ENCODE results near the gene S100A10. TPM values are rescaled to one million over a fixed set of nuclear protein-coding genes. Genes with fewer than 3 reads are reported as not detected.

S100A10 gene
- total RNA-seq, 1 experiment from 2014 or later: 160 TPM

DNA sequence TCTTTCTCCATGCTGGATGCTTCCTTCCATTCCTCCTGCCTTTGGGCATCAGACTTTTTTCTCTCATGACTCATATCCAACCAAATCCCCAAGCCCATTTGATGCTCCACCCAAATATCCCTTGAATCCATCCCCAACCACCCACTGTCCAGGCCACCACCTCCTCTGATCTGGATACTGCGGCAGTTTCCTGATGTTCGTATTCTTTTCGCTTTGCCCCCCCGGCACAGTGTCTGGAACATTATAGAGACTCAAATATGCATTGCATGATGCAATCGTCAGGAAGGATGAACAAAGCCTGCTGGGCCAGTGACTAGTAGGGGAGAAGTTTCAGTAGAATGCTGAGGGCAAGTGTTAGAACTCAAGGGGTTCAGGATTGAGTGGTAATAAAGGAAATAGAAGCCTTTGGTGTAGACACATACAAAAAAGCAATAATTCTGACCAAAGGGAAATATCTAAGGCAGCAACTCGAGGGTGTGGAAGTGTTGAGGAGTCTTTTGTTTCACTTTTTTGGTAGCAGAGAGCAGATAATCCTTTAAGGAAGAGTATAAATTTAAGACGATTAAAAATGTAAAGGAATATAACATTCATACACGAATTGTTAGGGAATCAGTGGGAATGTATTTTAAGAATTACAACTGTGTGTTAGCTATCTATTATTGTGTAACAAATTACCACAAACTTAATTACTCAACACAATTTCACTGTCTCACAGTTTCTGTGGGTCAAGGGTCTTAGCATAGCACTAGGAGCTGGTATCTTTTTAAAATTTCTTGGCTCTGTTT is 35.7 kb upstream of the S100A10 start:
- Histone ChIP-seq H2BK120ac (ENCODE audit: low read depth, low read length, poor library complexity, severe bottlenecking) (no peak overlapping the region), H3K14ac (ENCODE audit: insufficient read depth, low read length) (no peak overlapping the region), H3K79me2 (ENCODE audit: insufficient read depth, low read length) (no peaks in the 10 kb centered on the region), H2AFZ (ENCODE audit: low read length) (no peak overlapping the region), H3K9ac (ENCODE audit: extremely low read depth, insufficient read length, low read length) (no peak overlapping the region), H3T11ph (ENCODE audit: low read length) (no peak overlapping the region), H2BK5ac (ENCODE audit: insufficient read length, low read length) (no peak overlapping the region), H3K23me2 (ENCODE audit: insufficient read length, low read depth, low read length, poor library complexity, severe bottlenecking) (no peaks in the 10 kb centered on the region), H3K56ac (ENCODE audit: insufficient read length, low read depth, low read length) (no peak overlapping the region), H2BK20ac (ENCODE audit: low read depth, low read length, poor library complexity, severe bottlenecking) (no peak overlapping the region), H4K5ac (ENCODE audit: insufficient read length, low read depth, low read length) (no peak overlapping the region), H3K79me1 (ENCODE audit: insufficient read depth, low read depth, low read length, poor library complexity, severe bottlenecking) (no peaks in the 10 kb centered on the region), H3K9me3 (ENCODE audit: control insufficient read depth, low read depth, low read length) (no peaks in the 10 kb centered on the region), H3K27ac (ENCODE audit: insufficient read length, low read depth, low read length) (no peak overlapping the region), H4K91ac (ENCODE audit: insufficient read length, low read depth, low read length) (no peak overlapping the region), H4K8ac (replicated peaks; ENCODE audit: insufficient read length, low read depth, low read length) (no peak overlapping the region), H3K4me1 (ENCODE audit: insufficient read depth, low read length) (no peaks in the 10 kb centered on the region), H2AK5ac (ENCODE audit: insufficient read length, low read length) (no peak overlapping the region), H3K4ac (ENCODE audit: low read depth, low read length) (no peak overlapping the region), H2BK15ac (ENCODE audit: low read depth, low read length) (no peak overlapping the region), H3K23ac (ENCODE audit: insufficient read length, low read depth, low read length) (no peak overlapping the region), H3K4me2 (ENCODE audit: insufficient read depth, insufficient read length, low read length) (no peak overlapping the region), H2BK12ac (ENCODE audit: insufficient read length, low read depth, low read length) (no peak overlapping the region), H3K18ac (ENCODE audit: insufficient read length, low read depth, low read length) (no peak overlapping the region), H3K27me3 (ENCODE audit: insufficient read depth, low read length) (no peaks in the 10 kb centered on the region), H4K20me1 (ENCODE audit: control insufficient read depth, insufficient read depth, insufficient read length) (no peaks in the 10 kb centered on the region)
- Mint-ChIP-seq H3K36me3 (ENCODE audit: insufficient read depth in 1 of 3, low read depth in 3 of 3) (peaks cover 4 to 29% (median 6%) of the 10 kb centered on the region in 3 experiments; a peak in 6 of 7 replicates), H3K4me3 (no peak overlapping the region; a peak in 1 of 5 replicates), H3K27ac (no peak overlapping the region), H3K4me1 (peaks cover 7 to 9% of the 10 kb centered on the region in 2 experiments), H3K9me3 (no peaks in the 10 kb centered on the region), H3K27me3 (ENCODE audit: low read depth) (no peaks in the 10 kb centered on the region)
- TF ChIP-seq, protein P1, sequence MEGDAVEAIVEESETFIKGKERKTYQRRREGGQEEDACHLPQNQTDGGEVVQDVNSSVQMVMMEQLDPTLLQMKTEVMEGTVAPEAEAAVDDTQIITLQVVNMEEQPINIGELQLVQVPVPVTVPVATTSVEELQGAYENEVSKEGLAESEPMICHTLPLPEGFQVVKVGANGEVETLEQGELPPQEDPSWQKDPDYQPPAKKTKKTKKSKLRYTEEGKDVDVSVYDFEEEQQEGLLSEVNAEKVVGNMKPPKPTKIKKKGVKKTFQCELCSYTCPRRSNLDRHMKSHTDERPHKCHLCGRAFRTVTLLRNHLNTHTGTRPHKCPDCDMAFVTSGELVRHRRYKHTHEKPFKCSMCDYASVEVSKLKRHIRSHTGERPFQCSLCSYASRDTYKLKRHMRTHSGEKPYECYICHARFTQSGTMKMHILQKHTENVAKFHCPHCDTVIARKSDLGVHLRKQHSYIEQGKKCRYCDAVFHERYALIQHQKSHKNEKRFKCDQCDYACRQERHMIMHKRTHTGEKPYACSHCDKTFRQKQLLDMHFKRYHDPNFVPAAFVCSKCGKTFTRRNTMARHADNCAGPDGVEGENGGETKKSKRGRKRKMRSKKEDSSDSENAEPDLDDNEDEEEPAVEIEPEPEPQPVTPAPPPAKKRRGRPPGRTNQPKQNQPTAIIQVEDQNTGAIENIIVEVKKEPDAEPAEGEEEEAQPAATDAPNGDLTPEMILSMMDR (conservative IDR thresholded peaks at IDR 0.05): no peak
- WGBS (ENCODE audit: extremely low coverage, insufficient read length, low lambda C conversion rate): no CpG with 5 or more reads among the region's 8 CpGs
- no peak for DNase-seq

All from H9 (cell line).